ENCODE results near the gene CYFIP1.

- TF ChIP-seq CTCF (IDR thresholded peaks at IDR 0.05): no peak
- TF ChIP-seq POLR2A (IDR thresholded peaks at IDR 0.05): no peak
Observed at GRCh38 chr15:23022156-23022555, 42.0 kb upstream of the CYFIP1 start.

All from tibial nerve (tissue), 3 donors.